ENCODE results near the gene RELCH.
A peak's percentile ranks its signal among the peaks of the same experiment; 100 is the strongest.

RELCH gene

GRCh38 chr18:62325806-62326645 lies 139.0 kb downstream of the RELCH start:
- DNase-seq: peak; percentile 34 to 43

- no peak for DNase-seq
Observed at GRCh38 chr18:62326646-62327348, 139.7 kb downstream of the RELCH start.

- no peak for DNase-seq
Observed at GRCh38 chr18:62327977-62328376, 140.9 kb downstream of the RELCH start.

- DNase-seq: no peak
Observed at GRCh38 chr18:62328586-62329525, 141.8 kb downstream of the RELCH start.

GRCh38 chr18:62329691-62330454 lies 142.8 kb downstream of the RELCH start:
- DNase-seq: peak in 1 of 2 donors; percentile 35

- DNase-seq: no peak
Observed at GRCh38 chr18:62330650-62331049, 143.6 kb downstream of the RELCH start.

- no peak for DNase-seq
Observed at GRCh38 chr18:62331581-62332356, 144.7 kb downstream of the RELCH start.

GRCh38 chr18:62332431-62332830 lies 145.4 kb downstream of the RELCH start:
- no peak for DNase-seq

GRCh38 chr18:62332964-62333695 lies 146.1 kb downstream of the RELCH start:
- no peak for DNase-seq

- DNase-seq: no peak
Observed at GRCh38 chr18:62334120-62334519, 147.1 kb downstream of the RELCH start.

- no peak for DNase-seq
Observed at GRCh38 chr18:62335494-62335893, 148.4 kb downstream of the RELCH start.

- no peak for DNase-seq
Observed at GRCh38 chr18:62336618-62337017, 149.6 kb downstream of the RELCH start.

- DNase-seq: no peak
Observed at GRCh38 chr18:62337336-62337735, 150.3 kb downstream of the RELCH start.

GRCh38 chr18:62338446-62339105 lies 151.5 kb downstream of the RELCH start:
- no peak for DNase-seq

- DNase-seq: no peak
Observed at GRCh38 chr18:62339106-62339988, 152.3 kb downstream of the RELCH start.

- no peak for DNase-seq
Observed at GRCh38 chr18:62340996-62341395, 153.9 kb downstream of the RELCH start.

GRCh38 chr18:62341473-62341872 lies 154.4 kb downstream of the RELCH start:
- no peak for DNase-seq

GRCh38 chr18:62342884-62343283 lies 155.8 kb downstream of the RELCH start:
- DNase-seq: no peak

GRCh38 chr18:62343316-62343715 lies 156.3 kb downstream of the RELCH start:
- DNase-seq: no peak

Measured in stimulated activated CD4-positive, alpha-beta T cell treated with anti-CD3 and anti-CD28 coated beads, Interleukin-2, amount 100 ng/mL, for 24 hours (primary cell).